ENCODE results near the gene SPOP.
A peak's percentile ranks its signal among the peaks of the same experiment; 100 is the strongest.
"Not testable (repeated sequence)": the region's sequence is repeated elsewhere in the genome, so short reads cannot be mapped to it uniquely, and the experiment has no call there.

SPOP gene

GRCh38 chr17:49680314-49680713 is 2.4 kb upstream of the SPOP start:
- Mint-ChIP-seq H3K9me3 (no peaks in the 10 kb centered on the region), H3K4me3 (no peak overlapping the region), H3K4me1 (peaks cover 22% of the 10 kb centered on the region), H3K36me3 (no peaks in the 10 kb centered on the region), H3K27ac (no peak overlapping the region), H3K27me3 (no peaks in the 10 kb centered on the region)

- Mint-ChIP-seq H3K4me1 (peaks cover 47% of the 10 kb centered on the region), H3K9me3 (no peaks in the 10 kb centered on the region), H3K4me3 (peak overlapping the region; percentile 91)
These were observed 564 bp downstream of the SPOP start for GRCh38 chr17:49677134-49677932.

DNA sequence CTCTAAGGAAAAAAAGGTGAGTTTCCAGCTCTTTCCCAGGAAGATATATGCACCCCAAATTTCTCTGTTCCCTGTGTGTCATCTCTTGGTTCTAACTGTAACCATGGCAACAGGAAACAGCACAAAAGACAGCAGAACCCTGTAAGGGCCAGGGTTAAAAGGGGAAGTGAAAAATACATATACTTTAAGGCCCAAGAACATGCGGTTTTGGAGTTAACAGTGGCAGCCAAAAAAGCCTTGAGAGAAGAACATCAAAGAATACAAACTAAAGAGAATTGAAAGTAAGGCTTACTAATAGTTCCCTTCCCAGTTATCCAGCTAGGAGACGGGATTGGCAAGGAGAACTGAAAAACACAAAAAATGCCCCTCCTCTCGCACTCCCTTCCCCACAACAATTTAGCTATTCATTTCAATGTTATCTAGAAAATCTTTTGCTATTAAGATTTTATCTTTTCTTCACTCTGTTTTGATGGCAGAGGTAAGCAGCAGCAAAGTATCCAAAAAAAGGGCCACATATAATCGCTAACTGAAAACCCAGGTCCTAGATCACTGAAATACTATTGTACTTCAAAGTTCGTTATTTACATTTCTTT is 1.5 kb downstream of the SPOP start:
- Mint-ChIP-seq H3K27ac (peak overlapping the region; percentile 97), H3K4me1 (peaks cover 57% of the 10 kb centered on the region), H3K4me3 (peak overlapping the region; percentile 91), H3K9me3 (no peaks in the 10 kb centered on the region), H3K27me3 (no peaks in the 10 kb centered on the region), H3K36me3 (peaks cover 8% of the 10 kb centered on the region)

More at GRCh38 chr17:49677134-49677932, 564 bp downstream of the SPOP start:
- peak overlapping the region; percentile 97 for H3K27ac Mint-ChIP-seq
- no peaks in the 10 kb centered on the region for H3K27me3 Mint-ChIP-seq
- H3K36me3 Mint-ChIP-seq: peaks cover 8% of the 10 kb centered on the region

DNA sequence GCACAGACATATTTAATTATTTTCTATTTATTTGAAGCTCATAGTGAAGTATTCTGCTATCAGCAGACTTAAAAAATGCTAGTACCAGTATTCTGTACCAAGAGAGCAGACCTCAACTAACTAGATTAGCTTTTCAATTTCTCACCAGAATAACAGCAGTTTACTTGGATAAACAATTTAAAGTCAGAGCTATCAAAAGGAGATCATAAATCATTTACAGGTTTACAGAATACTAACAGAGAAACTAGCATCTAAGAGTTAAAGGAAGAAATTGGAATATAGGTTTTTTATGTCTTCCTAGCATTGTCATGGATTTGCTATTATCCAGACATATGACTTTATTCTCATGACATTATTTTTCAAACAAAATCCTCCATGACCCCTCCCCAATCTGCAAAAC is 3.4 kb downstream of the SPOP start:
- H3K4me1 Mint-ChIP-seq: peaks cover 74% of the 10 kb centered on the region

GRCh38 chr17:49673679-49674078 is 4.2 kb downstream of the SPOP start:
- H3K27me3 Mint-ChIP-seq, H3K36me3 Mint-ChIP-seq, H3K9me3 Mint-ChIP-seq, H3K4me3 Mint-ChIP-seq: not testable (repeated sequence)
- peaks cover 74% of the 10 kb centered on the region for H3K4me1 Mint-ChIP-seq
- H3K27ac Mint-ChIP-seq: peak overlapping the region; percentile 77

More for the DNA sequence above, 3.4 kb downstream of the SPOP start:
- Mint-ChIP-seq H3K9me3 (no peaks in the 10 kb centered on the region), H3K4me3 (peak overlapping the region; percentile 91), H3K27me3 (no peaks in the 10 kb centered on the region), H3K36me3 (peaks cover 8% of the 10 kb centered on the region), H3K27ac (peak overlapping the region; percentile 97)

- no peaks in the 10 kb centered on the region for H3K27me3 Mint-ChIP-seq
- H3K9me3 Mint-ChIP-seq: no peaks in the 10 kb centered on the region
- H3K27ac Mint-ChIP-seq: peak overlapping the region; percentile 23
- H3K4me1 Mint-ChIP-seq: peaks cover 75% of the 10 kb centered on the region
- H3K36me3 Mint-ChIP-seq: peaks cover 10% of the 10 kb centered on the region
- no peak overlapping the region for H3K4me3 Mint-ChIP-seq
These were observed 7.3 kb downstream of the SPOP start for GRCh38 chr17:49670641-49671040.

DNA sequence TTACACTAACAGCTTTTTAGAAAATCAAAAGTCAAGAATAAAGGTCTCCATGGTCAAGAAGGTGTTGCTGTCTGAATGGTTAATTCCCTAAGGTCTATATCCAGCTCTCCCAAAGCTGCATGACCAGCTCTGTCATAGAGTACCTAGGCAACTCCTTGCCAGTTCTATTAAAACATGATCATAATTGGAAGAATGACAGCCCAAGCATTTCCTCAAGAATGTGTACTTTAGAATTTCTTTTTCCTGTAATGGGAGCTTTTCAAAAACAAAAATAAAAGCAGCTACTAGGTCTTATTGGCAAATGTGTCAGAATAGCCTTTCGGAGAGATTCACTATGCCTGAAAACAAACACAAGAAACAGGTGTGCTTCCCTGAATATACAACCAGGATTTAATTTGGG is 7.9 kb downstream of the SPOP start:
- Mint-ChIP-seq H3K4me3 (no peak overlapping the region), H3K27ac (peak overlapping the region; percentile 68), H3K4me1 (peaks cover 70% of the 10 kb centered on the region), H3K36me3 (peaks cover 8% of the 10 kb centered on the region), H3K9me3 (no peaks in the 10 kb centered on the region), H3K27me3 (no peaks in the 10 kb centered on the region)

- Mint-ChIP-seq H3K9me3 (no peaks in the 10 kb centered on the region), H3K27ac (no peak overlapping the region), H3K4me1 (peaks cover 69% of the 10 kb centered on the region), H3K4me3 (peak overlapping the region; percentile 45), H3K36me3 (peaks cover 8% of the 10 kb centered on the region), H3K27me3 (no peaks in the 10 kb centered on the region)
These were observed 10.0 kb downstream of the SPOP start for GRCh38 chr17:49667854-49668253.

GRCh38 chr17:49664706-49665211 is 13.1 kb downstream of the SPOP start:
- Mint-ChIP-seq H3K4me1 (peaks cover 62% of the 10 kb centered on the region), H3K27ac (peak overlapping the region; percentile 88), H3K4me3 (peak overlapping the region; percentile 16), H3K36me3 (peaks cover 12% of the 10 kb centered on the region), H3K27me3 (no peaks in the 10 kb centered on the region), H3K9me3 (no peaks in the 10 kb centered on the region)

DNA sequence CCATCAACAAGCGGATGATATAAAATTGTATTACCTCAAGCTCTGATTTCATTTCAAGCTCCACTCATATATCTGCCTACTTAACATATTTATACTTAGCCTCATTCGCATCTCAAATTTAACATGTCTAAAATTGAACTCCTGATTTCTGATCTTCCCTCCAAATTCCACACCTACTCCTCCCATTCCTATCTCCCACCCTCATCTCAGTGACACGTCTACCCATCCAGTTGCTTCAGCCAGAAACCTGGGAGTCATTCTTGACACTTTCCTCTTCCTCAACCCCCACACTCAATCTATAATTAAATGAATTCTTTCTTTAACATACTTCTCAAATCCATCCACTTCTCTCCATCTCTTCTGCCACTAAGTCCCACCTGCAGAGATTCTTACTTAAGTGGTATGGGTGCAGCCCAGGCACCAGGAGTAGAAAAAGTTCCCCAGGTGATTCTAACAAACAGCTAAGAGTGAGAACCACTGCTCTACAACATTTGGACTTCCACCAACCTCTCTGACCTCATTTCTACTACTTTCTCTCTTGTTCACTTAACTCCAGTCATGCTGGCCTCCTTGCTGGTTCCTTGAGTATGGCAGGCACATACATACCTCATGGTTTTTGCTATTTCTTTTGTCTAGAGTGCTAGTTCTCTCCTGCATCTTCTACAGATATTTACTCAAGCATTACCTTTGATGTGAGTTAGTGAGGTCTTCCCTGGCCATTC is 18.1 kb downstream of the SPOP start:
- Mint-ChIP-seq H3K4me3 (no peak overlapping the region), H3K27ac (peak overlapping the region; percentile 44), H3K4me1 (peaks cover 66% of the 10 kb centered on the region), H3K9me3 (no peaks in the 10 kb centered on the region), H3K27me3 (no peaks in the 10 kb centered on the region), H3K36me3 (peaks cover 14% of the 10 kb centered on the region)

GRCh38 chr17:49656247-49656646 is 21.6 kb downstream of the SPOP start:
- Mint-ChIP-seq H3K9me3 (no peaks in the 10 kb centered on the region), H3K4me1 (peaks cover 71% of the 10 kb centered on the region), H3K27ac (peak overlapping the region; percentile 39)

GRCh38 chr17:49647256-49647585 is 30.7 kb downstream of the SPOP start:
- peaks cover 3% of the 10 kb centered on the region for H3K36me3 Mint-ChIP-seq
- no peaks in the 10 kb centered on the region for H3K27me3 Mint-ChIP-seq
- peak overlapping the region; percentile 57 for H3K4me3 Mint-ChIP-seq
- peak overlapping the region; percentile 83 for H3K27ac Mint-ChIP-seq
- no peaks in the 10 kb centered on the region for H3K9me3 Mint-ChIP-seq
- H3K4me1 Mint-ChIP-seq: peaks cover 63% of the 10 kb centered on the region

More at GRCh38 chr17:49656247-49656646, 21.6 kb downstream of the SPOP start:
- Mint-ChIP-seq H3K36me3 (peaks cover 7% of the 10 kb centered on the region), H3K4me3 (no peak overlapping the region), H3K27me3 (no peaks in the 10 kb centered on the region)

DNA sequence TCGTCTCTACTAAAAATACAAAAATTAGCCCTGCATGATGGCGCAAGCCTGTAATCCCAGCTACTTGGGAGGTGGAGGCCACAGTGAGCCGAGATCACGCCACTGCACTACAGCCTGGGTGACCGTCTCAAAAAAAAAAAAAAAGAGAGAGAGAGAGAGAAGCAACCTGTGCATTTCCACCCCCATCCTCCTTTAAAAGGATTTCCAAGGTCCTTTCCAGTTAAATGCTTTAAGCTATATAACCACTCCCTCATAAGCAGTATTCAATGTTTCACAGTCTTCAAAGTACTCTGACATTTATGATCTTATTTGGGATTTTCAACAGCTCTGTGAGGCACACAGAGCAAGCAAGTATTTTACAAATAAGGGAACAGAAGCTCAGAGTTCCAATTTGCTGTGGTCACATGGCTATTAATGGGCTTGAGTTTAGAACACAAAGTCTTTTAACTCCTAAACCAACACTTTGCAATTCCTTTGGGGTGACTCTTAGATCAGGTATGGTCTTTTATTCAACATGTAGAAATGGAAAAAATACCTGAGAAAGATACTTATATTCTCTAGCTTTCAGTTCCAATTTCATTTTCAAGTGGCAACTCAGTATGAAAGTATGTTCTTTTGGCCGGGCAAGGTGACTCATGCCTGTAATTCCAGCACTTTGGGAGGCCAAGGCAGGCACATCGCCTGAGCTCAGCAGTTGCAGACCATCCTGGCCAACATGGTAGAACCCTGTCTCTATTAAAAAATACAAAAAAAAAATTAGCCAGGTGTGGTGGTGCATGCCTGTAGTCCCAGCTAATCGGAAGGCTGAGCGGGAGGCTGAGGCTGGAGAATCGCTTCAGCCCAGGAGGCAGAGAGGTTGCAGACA is 31.3 kb downstream of the SPOP start:
- Mint-ChIP-seq H3K36me3 (peaks cover 3% of the 10 kb centered on the region), H3K27ac (peak overlapping the region; percentile 83), H3K4me3 (peak overlapping the region; percentile 57), H3K4me1 (peaks cover 59% of the 10 kb centered on the region), H3K9me3 (no peaks in the 10 kb centered on the region), H3K27me3 (no peaks in the 10 kb centered on the region)

DNA sequence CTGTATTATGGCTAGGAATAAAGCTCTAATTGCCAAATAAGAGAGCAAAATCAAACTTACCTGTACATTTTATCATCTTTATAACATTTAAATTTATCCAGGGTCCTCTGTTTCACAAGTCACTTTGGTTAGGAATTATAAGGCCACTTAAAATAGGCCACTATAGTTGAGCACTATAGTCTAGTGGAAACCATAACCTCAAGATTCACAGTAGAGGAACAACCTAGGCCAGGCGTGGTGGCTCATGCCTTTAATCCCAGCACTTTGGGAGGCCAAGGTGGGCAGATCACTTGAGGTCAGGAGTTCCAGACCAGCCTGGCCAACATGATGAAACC is 31.9 kb downstream of the SPOP start:
- H3K36me3 Mint-ChIP-seq, H3K9me3 Mint-ChIP-seq, H3K27me3 Mint-ChIP-seq: not testable (repeated sequence)
- Mint-ChIP-seq H3K4me1 (peaks cover 59% of the 10 kb centered on the region), H3K27ac (peak overlapping the region; percentile 83), H3K4me3 (peak overlapping the region; percentile 57)

DNA sequence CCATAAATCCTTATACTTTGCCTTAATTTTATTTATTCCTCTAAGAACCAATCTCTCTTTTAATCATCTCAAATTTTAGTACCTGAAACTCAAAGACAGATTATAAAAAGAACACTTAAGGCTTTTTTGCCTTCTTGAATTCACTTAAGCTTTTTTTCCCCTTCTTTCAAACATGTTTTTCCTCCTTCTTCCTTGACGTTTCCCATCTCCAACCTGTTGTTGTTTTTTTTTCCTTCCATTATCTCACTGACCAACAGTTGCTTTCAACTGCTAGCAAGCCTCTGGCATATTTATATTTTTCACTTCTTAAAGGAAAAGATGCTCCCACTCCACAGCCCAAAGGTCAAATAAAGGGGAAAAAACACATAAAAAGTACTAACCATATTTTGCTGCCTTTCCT is 32.2 kb downstream of the SPOP start:
- H3K36me3 Mint-ChIP-seq: peaks cover 5% of the 10 kb centered on the region
- H3K4me1 Mint-ChIP-seq: peaks cover 58% of the 10 kb centered on the region
- peak overlapping the region; percentile 88 for H3K27ac Mint-ChIP-seq
- H3K9me3 Mint-ChIP-seq: no peaks in the 10 kb centered on the region
- H3K4me3 Mint-ChIP-seq: peak overlapping the region; percentile 41
- no peaks in the 10 kb centered on the region for H3K27me3 Mint-ChIP-seq
